ENCODE data around the gene ZBED3. TPM values are rescaled to one million over a fixed set of nuclear protein-coding genes. Genes with fewer than 3 reads are reported as not detected.
A peak's percentile ranks its signal among the peaks of the same experiment; 100 is the strongest.

ZBED3 gene
- total and polyA plus RNA-seq, 7 experiments from 2014 or later: 0.56 to 4.0 (median 2.5) TPM

DNA sequence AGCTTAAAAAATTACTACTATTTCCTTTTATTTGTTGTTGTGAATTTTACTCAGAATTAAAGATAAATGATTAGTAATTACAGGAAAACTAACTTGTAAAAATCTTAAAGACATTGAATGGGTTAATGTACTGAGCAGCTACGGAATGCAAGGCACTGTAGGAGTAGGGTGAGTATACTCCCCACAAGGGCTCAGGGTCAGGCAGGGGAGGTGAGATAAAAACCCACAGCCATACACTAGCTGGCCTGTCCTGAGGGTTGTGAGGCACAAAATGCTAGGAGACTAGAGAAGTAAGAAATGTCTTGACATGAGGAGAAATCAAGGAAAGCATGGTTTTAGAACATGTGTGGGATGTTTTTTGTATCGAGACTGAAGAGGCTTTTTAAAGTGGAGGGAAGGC, 13.4 kb downstream of the ZBED3 start:
- no peaks in the 10 kb centered on the region for H3K27me3 ChIP-seq (ENCODE audit: control insufficient read depth in 2 of 2, insufficient read depth in 2 of 2, low read length in 2 of 2)
- peaks cover 6 to 28% (median 17%) of the 10 kb centered on the region in 5 donors for H3K36me3 Mint-ChIP-seq
- DNase-seq (no peak), ATAC-seq (no peak)
- H3K4me1 ChIP-seq (ENCODE audit: control insufficient read depth in 2 of 2, insufficient read depth in 2 of 2, low read length in 2 of 2): peaks cover 3 to 4% of the 10 kb centered on the region in 2 donors
- CTCF ChIA-PET: no interaction called here
- H3K4me3 Mint-ChIP-seq: no peak overlapping the region
- peaks cover 0 to 8% (median 0%) of the 10 kb centered on the region in 3 experiments for H3K36me3 ChIP-seq (ENCODE audit: control insufficient read depth in 2 of 3, insufficient read depth in 3 of 3, low read length in 3 of 3)
- H3K9me3 Mint-ChIP-seq: peaks cover 0 to 1% (median 0%) of the 10 kb centered on the region in 11 donors
- no peak overlapping the region for H3K4me3 ChIP-seq (ENCODE audit: low read length)
- H3K9me3 ChIP-seq (ENCODE audit: control insufficient read depth in 2 of 3, low read length in 3 of 3): no peaks in the 10 kb centered on the region
- H3K27ac ChIP-seq (ENCODE audit: low read depth, low read length): no peak overlapping the region
- intact Hi-C loops (cut with micrococcal nuclease): no loop called here
- H3K4me1 Mint-ChIP-seq: peaks cover 8 to 16% (median 11%) of the 10 kb centered on the region in 7 donors
- no peaks in the 10 kb centered on the region for H3K27me3 Mint-ChIP-seq
- H3K27ac Mint-ChIP-seq: no peak overlapping the region
- POLR2A ChIA-PET: no interaction called here

DNA sequence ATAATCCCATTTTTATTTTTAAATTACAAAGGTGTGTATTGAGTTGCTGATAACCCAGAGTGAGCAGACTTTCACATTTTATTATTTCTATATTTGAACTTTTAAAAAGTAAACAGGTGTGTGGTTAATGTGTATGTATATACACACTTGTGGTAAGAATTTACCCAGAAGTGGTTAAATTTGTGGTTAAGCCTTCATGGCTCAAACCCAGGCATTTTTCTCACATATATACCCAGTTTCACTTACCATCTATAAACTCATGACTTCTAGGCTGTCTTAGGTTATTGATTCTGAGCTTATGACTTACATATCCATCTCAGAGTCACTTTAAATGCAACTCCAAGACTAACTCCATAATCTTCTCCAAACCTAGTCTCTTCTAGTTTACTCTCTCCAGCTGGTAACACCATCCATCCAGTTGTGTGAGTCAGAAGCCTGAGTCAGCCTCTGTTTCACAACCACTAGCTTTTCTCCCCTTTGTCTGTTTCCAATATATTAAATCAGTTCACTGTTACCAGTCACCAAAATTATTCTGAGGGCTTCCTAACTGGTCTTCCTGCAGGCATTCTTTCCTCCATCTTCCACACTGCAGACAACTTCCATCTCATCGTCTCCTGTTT, 20.2 kb downstream of the ZBED3 start:
- POLR2A ChIA-PET: interaction anchor here (1.0 kb wide), 1 partner anchor 33 kb away, joined by 3 read pairs; no protein-coding TSS in a partner anchor
- Mint-ChIP-seq H3K27ac (peak overlapping the region in 1 of 9 donors; percentile 7), H3K36me3 (peaks cover 18 to 71% (median 39%) of the 10 kb centered on the region in 5 donors), H3K4me3 (no peak overlapping the region), H3K9me3 (no peaks in the 10 kb centered on the region), H3K4me1 (peaks cover 0 to 14% (median 6%) of the 10 kb centered on the region in 7 donors), H3K27me3 (no peaks in the 10 kb centered on the region)
- Histone ChIP-seq H3K27me3 (ENCODE audit: control insufficient read depth in 2 of 2, insufficient read depth in 2 of 2, low read length in 2 of 2) (no peaks in the 10 kb centered on the region), H3K4me3 (ENCODE audit: low read length) (no peak overlapping the region), H3K9me3 (ENCODE audit: control insufficient read depth in 2 of 3, low read length in 3 of 3) (no peaks in the 10 kb centered on the region), H3K36me3 (ENCODE audit: control insufficient read depth in 2 of 3, insufficient read depth in 3 of 3, low read length in 3 of 3) (peaks cover under 1 to 26% (median 6%) of the 10 kb centered on the region in 3 experiments), H3K27ac (ENCODE audit: low read depth, low read length) (no peak overlapping the region), H3K4me1 (ENCODE audit: control insufficient read depth in 2 of 2, insufficient read depth in 2 of 2, low read length in 2 of 2) (no peaks in the 10 kb centered on the region)
- CTCF ChIA-PET: interaction anchor here (1.2 kb wide), 1 partner anchor 31 kb away, joined by 3 read pairs; no protein-coding TSS in a partner anchor
- intact Hi-C loops (cut with micrococcal nuclease): loop anchor here in 1 of 2 donors (10.0 kb wide), 1 partner anchor 1198 kb away; no protein-coding TSS in a partner anchor
- peak; percentile 47 for ATAC-seq
- no peak for DNase-seq

DNA sequence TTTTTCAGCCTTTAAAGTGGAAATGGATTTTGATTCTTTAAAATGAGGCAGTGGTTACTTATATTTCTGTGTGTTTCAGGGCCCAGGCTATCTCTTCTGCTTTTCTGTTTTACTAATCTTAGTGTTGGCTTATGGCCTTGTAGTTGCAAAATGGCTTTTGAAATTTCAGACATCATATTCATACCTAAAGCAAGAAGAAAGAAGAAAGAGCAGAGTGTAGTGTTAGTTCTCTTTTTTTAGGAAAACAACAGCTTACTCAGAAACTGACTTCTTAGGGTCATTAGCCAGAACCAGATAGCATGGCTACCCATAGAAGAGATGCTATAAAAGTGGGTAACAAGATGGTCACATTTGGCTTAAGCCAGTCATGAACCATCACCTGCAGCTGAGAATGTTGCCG, 20.9 kb downstream of the ZBED3 start:
- Mint-ChIP-seq H3K36me3 (peaks cover 18 to 78% (median 43%) of the 10 kb centered on the region in 5 donors), H3K4me3 (no peak overlapping the region), H3K27ac (peak overlapping the region in 1 of 9 donors; percentile 7), H3K4me1 (peaks cover 0 to 14% (median 6%) of the 10 kb centered on the region in 7 donors), H3K9me3 (no peaks in the 10 kb centered on the region), H3K27me3 (no peaks in the 10 kb centered on the region)
- Histone ChIP-seq H3K36me3 (ENCODE audit: control insufficient read depth in 2 of 3, insufficient read depth in 3 of 3, low read length in 3 of 3) (peaks cover 6 to 34% (median 7%) of the 10 kb centered on the region in 3 experiments), H3K4me1 (ENCODE audit: control insufficient read depth in 2 of 2, insufficient read depth in 2 of 2, low read length in 2 of 2) (no peaks in the 10 kb centered on the region), H3K27me3 (ENCODE audit: control insufficient read depth in 2 of 2, insufficient read depth in 2 of 2, low read length in 2 of 2) (no peaks in the 10 kb centered on the region), H3K4me3 (ENCODE audit: low read length) (no peak overlapping the region), H3K9me3 (ENCODE audit: control insufficient read depth in 2 of 3, low read length in 3 of 3) (no peaks in the 10 kb centered on the region), H3K27ac (ENCODE audit: low read depth, low read length) (no peak overlapping the region)
- DNase-seq (no peak), ATAC-seq (no peak)
- ChIA-PET POLR2A (no interaction called here), CTCF (no interaction called here)
- intact Hi-C loops (cut with micrococcal nuclease): loop anchor here in 1 of 2 donors (10.0 kb wide), 1 partner anchor 1199 kb away; no protein-coding TSS in a partner anchor

DNA sequence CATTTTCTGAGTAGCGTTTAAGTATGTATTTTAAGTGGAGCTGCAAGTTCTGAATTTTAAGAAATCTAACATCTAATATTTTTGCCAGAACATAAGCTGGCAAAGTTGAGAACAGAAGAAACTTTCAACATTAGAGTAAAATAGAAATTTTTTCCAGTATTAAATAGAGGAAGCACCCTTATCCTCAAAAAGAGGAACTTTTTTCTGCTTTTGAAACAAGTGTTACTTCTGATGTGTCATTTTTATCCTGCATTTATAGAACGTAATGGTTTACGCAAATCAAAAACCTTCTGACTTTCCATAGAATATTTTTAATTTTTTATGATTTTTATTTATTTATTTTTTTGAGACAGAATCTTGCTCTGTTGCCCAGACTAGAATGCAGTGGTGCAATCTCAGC, 21.8 kb downstream of the ZBED3 start:
- Histone ChIP-seq H3K4me3 (ENCODE audit: low read length) (no peak overlapping the region), H3K4me1 (ENCODE audit: control insufficient read depth in 2 of 2, insufficient read depth in 2 of 2, low read length in 2 of 2) (no peaks in the 10 kb centered on the region), H3K36me3 (ENCODE audit: control insufficient read depth in 2 of 3, insufficient read depth in 3 of 3, low read length in 3 of 3) (peaks cover 6 to 34% (median 15%) of the 10 kb centered on the region in 3 experiments), H3K27ac (ENCODE audit: low read depth, low read length) (no peak overlapping the region), H3K9me3 (ENCODE audit: control insufficient read depth in 2 of 3, low read length in 3 of 3) (no peaks in the 10 kb centered on the region), H3K27me3 (ENCODE audit: control insufficient read depth in 2 of 2, insufficient read depth in 2 of 2, low read length in 2 of 2) (no peaks in the 10 kb centered on the region)
- Mint-ChIP-seq H3K4me1 (peaks cover 0 to 14% (median 6%) of the 10 kb centered on the region in 7 donors), H3K27ac (no peak overlapping the region), H3K27me3 (no peaks in the 10 kb centered on the region), H3K9me3 (no peaks in the 10 kb centered on the region), H3K36me3 (peaks cover 18 to 71% (median 43%) of the 10 kb centered on the region in 5 donors), H3K4me3 (no peak overlapping the region)
- intact Hi-C loops (cut with micrococcal nuclease): loop anchor here in 1 of 2 donors (10.0 kb wide), 1 partner anchor 1200 kb away; no protein-coding TSS in a partner anchor
- ChIA-PET POLR2A (no interaction called here), CTCF (no interaction called here)
- ATAC-seq (no peak), DNase-seq (no peak)

DNA sequence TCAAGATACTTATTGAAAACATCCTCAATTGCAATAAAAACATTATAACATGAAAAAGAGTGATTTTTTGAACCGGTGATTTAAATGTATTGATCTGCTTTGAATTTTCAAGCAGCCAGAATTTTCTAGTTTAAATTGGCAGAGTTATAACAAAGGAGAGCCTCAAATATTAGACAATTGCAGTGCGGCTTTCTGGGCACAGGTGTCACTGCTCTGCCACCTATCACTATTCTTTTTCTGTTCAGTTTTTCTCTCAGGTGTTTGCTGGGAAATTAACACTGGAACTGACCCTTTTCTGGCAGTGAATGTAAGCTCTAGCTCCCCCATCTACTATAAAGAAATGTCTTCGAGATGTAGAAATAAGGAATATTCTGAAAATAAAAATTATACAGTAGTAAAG, 23.0 kb downstream of the ZBED3 start:
- no peak for ATAC-seq

DNA sequence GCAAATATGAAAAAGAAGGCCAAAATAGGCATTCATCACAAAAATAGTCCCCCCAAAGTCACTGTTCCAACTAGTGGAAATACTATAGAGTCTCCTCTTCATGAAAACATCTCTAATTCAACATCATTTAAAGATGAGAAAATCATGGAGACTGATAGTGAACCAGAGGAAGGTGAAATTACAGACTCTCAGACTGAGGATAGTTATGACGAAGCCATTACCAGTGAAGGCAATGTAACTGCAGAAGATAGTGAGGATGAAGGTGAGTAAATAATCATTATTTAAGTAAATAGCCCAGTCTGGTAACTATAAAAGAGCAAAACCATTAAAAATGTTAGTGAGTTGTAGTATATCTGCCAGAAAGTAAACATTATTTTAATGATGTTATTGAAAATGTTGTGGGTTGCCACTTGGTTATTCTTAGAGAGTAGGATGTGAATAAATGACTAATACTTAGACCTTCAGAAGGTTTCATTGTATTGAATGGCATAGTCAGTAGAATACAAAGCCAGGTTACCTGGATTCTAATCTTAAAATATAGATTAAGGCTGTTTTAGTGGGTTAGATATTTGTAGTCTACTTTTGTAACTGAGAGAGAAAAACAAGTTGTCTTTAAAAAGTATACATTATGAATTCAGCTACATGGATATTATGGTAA, 40.5 kb downstream of the ZBED3 start:
- Mint-ChIP-seq H3K4me1 (peaks cover 5 to 11% (median 6%) of the 10 kb centered on the region in 7 donors), H3K9me3 (no peaks in the 10 kb centered on the region), H3K36me3 (peaks cover 9 to 46% (median 33%) of the 10 kb centered on the region in 5 donors), H3K4me3 (no peak overlapping the region), H3K27ac (no peak overlapping the region), H3K27me3 (no peaks in the 10 kb centered on the region)
- Histone ChIP-seq H3K9me3 (ENCODE audit: control insufficient read depth in 2 of 3, low read length in 3 of 3) (no peaks in the 10 kb centered on the region), H3K27me3 (ENCODE audit: control insufficient read depth in 2 of 2, insufficient read depth in 2 of 2, low read length in 2 of 2) (no peaks in the 10 kb centered on the region), H3K4me1 (ENCODE audit: control insufficient read depth in 2 of 2, insufficient read depth in 2 of 2, low read length in 2 of 2) (no peaks in the 10 kb centered on the region), H3K36me3 (ENCODE audit: control insufficient read depth in 2 of 3, insufficient read depth in 3 of 3, low read length in 3 of 3) (peaks cover 4 to 32% (median 9%) of the 10 kb centered on the region in 3 experiments), H3K27ac (ENCODE audit: low read depth, low read length) (no peak overlapping the region), H3K4me3 (ENCODE audit: low read length) (no peak overlapping the region)
- no peak for ATAC-seq
- DNase-seq: no peak
- intact Hi-C loops (cut with micrococcal nuclease): no loop called here
- CTCF ChIA-PET: no interaction called here
- POLR2A ChIA-PET: no interaction called here

More for the DNA sequence above, 23.0 kb downstream of the ZBED3 start:
- no peak overlapping the region for H3K4me3 ChIP-seq (ENCODE audit: low read length)
- Mint-ChIP-seq H3K4me3 (no peak overlapping the region), H3K27ac (no peak overlapping the region), H3K27me3 (no peaks in the 10 kb centered on the region), H3K4me1 (peaks cover 0 to 14% (median 6%) of the 10 kb centered on the region in 7 donors), H3K36me3 (peaks cover 12 to 69% (median 36%) of the 10 kb centered on the region in 5 donors), H3K9me3 (no peaks in the 10 kb centered on the region)
- H3K9me3 ChIP-seq (ENCODE audit: control insufficient read depth in 2 of 3, low read length in 3 of 3): no peaks in the 10 kb centered on the region
- H3K27ac ChIP-seq (ENCODE audit: low read depth, low read length): no peak overlapping the region
- H3K36me3 ChIP-seq (ENCODE audit: control insufficient read depth in 2 of 3, insufficient read depth in 3 of 3, low read length in 3 of 3): peaks cover 10 to 42% (median 20%) of the 10 kb centered on the region in 3 experiments
- no peaks in the 10 kb centered on the region for H3K27me3 ChIP-seq (ENCODE audit: control insufficient read depth in 2 of 2, insufficient read depth in 2 of 2, low read length in 2 of 2)
- no peak for DNase-seq
- H3K4me1 ChIP-seq (ENCODE audit: control insufficient read depth in 2 of 2, insufficient read depth in 2 of 2, low read length in 2 of 2): no peaks in the 10 kb centered on the region
- POLR2A ChIA-PET: interaction anchor here (1.2 kb wide), 1 partner anchor 33 kb away, joined by 5 read pairs; no protein-coding TSS in a partner anchor
- intact Hi-C loops (cut with micrococcal nuclease): loop anchor here in 1 of 2 donors (1.0 to 10.0 kb wide), 2 partner anchors 428 to 1201 kb away; partner anchors contain the start of gene WDR41
- CTCF ChIA-PET: no interaction called here

All from naive thymus-derived CD4-positive, alpha-beta T cell (primary cell).